ENCODE data around the gene LDLRAD4.

The LDLRAD4 gene

DNA sequence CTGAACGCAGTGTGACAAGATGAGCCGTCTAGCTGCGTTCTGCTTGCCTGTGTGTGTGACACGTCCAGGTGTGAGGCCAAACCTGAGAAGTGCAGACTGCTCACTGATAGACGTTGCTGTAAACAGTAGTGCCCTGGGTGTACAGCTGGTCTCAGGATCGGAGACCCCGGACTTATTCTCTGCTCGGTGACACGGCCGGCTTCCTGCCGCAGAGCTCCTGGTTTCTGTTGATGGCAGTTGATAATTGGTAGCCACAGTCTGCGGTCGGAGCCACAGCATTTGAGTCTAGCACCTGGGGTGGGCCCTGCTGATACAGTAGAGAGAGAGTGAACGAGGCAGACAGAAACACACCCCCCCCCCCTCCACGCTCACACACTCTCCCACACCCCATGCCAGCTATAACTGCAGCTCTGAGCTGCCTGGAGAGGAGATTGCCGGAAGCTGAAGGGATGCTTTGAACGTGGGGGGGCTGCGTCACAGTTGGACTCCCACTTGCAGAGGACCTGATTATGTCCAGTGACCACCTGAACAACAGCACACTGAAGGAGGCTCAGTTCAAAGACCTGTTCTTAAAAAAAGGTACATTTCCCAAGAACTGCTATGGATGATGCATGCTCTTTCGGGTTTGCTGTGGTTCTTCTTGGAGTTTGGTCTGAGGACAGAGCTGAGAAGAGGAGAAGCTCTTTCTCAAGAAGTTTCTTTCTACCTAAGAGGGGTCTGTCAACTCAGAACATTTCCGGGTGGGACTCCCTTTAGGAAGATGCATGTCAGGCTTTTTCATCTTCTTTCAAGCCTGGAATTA, 393.8 kb downstream of the LDLRAD4 start:
- TF ChIP-seq, protein P1, sequence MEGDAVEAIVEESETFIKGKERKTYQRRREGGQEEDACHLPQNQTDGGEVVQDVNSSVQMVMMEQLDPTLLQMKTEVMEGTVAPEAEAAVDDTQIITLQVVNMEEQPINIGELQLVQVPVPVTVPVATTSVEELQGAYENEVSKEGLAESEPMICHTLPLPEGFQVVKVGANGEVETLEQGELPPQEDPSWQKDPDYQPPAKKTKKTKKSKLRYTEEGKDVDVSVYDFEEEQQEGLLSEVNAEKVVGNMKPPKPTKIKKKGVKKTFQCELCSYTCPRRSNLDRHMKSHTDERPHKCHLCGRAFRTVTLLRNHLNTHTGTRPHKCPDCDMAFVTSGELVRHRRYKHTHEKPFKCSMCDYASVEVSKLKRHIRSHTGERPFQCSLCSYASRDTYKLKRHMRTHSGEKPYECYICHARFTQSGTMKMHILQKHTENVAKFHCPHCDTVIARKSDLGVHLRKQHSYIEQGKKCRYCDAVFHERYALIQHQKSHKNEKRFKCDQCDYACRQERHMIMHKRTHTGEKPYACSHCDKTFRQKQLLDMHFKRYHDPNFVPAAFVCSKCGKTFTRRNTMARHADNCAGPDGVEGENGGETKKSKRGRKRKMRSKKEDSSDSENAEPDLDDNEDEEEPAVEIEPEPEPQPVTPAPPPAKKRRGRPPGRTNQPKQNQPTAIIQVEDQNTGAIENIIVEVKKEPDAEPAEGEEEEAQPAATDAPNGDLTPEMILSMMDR (conservative IDR thresholded peaks at IDR 0.05; ENCODE audit: low read depth, low read length) = no peak
- H3K4me3 ChIP-seq (ENCODE audit: low read depth, low read length) = no peak overlapping the region
- no peak for DNase-seq (ENCODE audit: low read depth)

DNA sequence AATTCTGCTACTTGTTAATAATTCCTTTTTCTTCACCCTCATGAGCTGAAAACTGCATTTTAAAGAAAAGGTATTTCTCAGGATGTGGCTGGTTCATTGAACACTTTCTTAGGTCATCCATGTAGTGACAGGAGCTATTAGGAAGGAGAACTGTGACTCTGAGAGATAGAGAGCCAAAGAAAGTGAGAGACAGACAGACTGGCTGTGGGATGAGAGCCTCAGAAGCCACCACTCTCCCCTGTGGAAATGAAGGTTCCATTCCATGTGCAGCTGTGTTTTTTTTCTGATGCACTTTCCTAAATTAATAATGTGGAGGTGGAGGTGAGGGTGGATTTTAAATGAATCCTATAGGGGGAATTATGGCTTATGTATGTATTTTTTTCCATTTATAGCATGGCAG, 394.5 kb downstream of the LDLRAD4 start:
- no peak for DNase-seq (ENCODE audit: low read depth)
- H3K4me3 ChIP-seq (ENCODE audit: low read depth, low read length) = no peak overlapping the region
- TF ChIP-seq, protein P1 (conservative IDR thresholded peaks at IDR 0.05; ENCODE audit: low read depth, low read length) = no peak

DNA sequence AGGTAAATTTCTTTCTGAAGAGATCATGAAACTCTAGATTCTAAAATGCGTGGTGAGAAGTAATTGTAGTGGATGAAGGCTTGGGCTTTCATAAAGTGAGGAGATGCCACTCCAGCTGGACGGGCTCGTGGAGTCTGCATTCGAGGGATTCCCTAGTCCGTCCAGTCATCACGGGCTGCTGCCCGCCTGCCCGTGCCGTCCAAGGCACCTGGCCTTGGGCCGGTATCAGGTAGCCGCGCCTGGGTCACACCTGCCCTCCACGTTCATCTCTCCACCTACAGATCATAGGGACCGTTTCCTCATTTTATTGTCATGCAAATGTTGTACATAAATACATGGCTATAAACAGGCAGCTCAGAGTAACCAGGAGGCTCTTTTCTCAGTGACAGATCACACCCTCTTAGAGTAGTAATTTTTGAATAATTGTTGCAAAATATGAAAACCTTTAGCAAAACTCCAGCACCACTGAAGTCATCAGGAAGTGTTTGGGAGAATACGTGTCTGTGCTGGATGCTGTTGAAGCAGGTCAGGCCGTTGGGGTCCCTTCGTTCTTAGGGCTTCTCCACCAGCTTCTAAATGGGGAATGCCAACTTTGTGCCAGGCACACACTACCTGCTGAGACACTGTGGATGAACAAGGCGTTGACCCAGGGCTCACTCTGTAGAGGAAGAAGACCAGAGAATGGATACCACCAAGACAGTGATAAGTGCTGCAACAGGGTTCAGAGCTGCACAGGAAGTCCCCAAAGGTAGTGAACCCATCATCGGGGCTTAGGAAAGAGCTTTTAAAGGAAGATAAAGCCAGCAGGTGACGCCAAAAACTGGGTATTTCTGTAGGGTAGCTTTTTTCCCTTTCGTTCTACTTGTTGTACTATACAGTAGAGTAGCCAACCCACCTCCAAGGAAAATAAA, 395.3 kb downstream of the LDLRAD4 start:
- H3K4me3 ChIP-seq (ENCODE audit: low read depth, low read length) = no peak overlapping the region
- TF ChIP-seq, protein P1 (conservative IDR thresholded peaks at IDR 0.05; ENCODE audit: low read depth, low read length) = no peak
- no peak for DNase-seq (ENCODE audit: low read depth)

DNA sequence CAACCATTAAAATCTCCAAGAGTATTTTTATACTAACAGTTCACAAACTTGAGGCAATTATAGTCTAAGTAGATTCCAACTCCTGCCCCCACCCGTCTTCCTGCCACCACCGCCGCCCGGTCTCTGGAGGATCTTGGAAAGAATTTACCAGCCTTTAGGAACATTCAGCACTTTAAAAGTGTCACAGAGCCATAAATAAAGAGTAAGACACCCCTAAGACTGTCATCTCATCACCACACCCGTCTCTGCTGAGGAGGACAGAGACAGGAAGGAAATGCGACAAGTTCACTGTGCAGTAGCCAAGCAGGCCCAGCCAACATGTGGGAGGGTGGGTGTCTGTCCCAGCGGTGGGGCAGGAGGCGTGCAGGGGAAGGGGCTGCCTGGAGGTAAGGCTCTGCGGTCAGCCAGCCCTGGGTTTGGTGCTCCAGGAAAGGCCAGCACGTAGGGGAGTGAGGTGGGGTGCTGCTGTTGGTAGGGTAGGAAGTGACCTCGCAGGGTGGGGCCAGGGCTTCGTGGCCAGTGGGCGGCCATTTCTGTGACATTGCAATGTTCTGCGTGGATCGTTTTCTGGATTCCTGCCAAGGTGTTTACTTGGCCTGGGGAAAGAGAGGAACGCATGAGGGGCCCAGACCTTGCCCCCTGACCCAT, 396.2 kb downstream of the LDLRAD4 start:
- TF ChIP-seq, protein P1 (conservative IDR thresholded peaks at IDR 0.05; ENCODE audit: low read depth, low read length) = no peak
- no peak for DNase-seq (ENCODE audit: low read depth)
- no peak overlapping the region for H3K4me3 ChIP-seq (ENCODE audit: low read depth, low read length)

DNA sequence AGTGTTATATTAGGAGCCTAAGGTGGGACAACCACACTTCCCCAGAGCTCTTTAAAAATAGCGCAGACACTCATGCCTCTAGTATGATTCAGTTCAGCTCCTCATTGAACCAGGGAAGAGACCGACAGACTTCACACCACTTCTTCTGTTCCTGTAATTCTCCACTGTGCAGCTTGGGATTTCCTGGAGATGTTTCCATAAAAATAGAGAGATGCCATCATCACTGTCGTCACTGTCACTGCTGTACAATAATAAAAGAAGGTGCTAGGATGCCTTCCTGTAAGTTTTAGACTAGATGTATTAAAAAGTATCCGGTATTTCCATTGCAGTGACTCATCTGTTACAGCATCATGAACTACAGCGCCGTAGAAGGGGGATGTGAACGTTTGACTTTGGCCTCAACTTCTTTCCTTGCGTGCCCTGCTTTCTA, 396.9 kb downstream of the LDLRAD4 start:
- TF ChIP-seq, protein P1 (conservative IDR thresholded peaks at IDR 0.05; ENCODE audit: low read depth, low read length) = no peak
- no peak overlapping the region for H3K4me3 ChIP-seq (ENCODE audit: low read depth, low read length)
- DNase-seq (ENCODE audit: low read depth) = no peak

DNA sequence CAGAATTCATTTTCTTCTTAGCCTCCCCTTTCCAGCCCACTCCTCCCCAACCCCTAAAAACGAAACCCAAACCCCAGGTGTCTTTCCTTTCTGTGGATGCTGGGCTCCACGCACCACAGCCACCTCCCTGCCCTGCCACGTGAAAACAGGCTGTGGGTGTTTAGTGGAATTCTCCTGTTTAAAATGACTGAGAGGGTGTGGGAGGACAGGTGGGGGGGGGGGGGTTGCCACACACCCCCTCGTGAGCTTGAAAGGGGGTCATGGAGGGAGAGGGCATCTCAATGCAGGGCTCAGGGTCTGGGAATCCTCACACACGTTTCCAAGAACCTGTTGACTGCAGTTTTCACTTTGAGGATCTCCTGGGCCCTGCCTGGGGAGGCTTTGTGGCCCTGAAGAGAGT, 397.5 kb downstream of the LDLRAD4 start:
- DNase-seq (ENCODE audit: low read depth) = no peak
- TF ChIP-seq, protein P1 (conservative IDR thresholded peaks at IDR 0.05; ENCODE audit: low read depth, low read length) = no peak
- no peak overlapping the region for H3K4me3 ChIP-seq (ENCODE audit: low read depth, low read length)
